NCI-H1092 (cell line): ENCODE measurements around the gene KIAA1958.

Experiments
- DNase-seq: peaks from one replicate; lab custom pipeline; 2025; lab: John Stamatoyannopoulos, UW

KIAA1958 gene

DNA sequence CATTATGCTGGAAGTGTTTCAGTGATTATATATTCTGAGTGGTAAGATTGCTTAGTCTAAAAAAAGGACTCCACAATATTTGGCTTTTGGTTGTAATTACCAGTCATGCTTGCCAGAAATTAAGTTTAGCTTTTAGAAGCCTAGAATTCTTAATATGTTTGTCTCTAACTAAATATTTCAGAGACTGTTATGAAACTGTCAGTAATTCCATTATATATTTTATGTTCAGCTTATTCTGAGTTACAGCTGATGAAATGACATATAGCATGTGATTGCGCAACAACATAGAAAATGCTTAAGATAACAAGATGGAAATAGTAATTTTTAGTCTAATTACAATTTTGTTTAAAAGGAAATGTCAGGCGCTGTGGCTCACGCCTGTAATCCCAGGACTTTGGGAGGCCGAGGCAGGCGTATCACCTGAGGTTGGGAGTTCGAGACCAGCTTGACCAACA lies 44.2 kb downstream of the KIAA1958 start:
- no peak for DNase-seq

GRCh38 chr9:112531666-112532282 lies 45.1 kb downstream of the KIAA1958 start:
- no peak for DNase-seq

DNA sequence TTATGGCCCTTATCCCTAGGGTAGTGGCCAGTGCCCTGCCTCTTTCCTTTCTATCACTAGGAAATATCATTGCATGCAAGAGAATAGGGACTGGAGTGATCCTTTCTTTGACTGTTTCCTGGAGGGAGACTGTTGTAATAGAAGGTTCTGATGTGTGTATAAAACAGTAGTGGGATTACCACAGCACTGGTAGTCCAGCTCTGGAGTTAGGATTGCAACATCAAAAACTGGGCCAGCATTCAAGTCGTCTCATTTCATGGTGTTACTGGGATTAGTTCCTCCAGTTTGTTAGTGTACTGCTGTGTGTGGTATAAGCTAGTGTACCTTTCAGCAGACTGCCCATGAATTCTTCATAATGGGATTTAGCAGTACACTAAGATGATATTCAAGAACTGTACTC lies 45.8 kb downstream of the KIAA1958 start:
- no peak for DNase-seq

DNA sequence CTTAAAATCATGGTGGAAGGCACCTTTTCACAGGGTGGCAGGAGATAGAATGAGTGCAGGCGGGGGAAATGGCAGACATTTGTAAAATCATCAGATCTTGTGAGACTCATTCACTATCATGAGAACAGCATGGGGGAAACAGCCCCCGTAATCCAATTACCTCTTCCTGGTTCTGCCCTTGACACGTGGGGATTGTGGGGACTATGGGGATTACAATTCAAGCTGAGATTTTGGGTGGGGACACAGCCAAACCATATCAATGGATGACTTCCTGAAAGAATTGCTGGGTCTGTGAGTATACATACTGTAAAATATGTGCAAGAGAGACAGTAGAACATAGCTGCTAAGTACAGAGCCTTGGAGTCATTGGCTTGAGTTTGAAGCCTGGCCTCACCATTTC lies 47.0 kb downstream of the KIAA1958 start:
- DNase-seq = no peak

DNA sequence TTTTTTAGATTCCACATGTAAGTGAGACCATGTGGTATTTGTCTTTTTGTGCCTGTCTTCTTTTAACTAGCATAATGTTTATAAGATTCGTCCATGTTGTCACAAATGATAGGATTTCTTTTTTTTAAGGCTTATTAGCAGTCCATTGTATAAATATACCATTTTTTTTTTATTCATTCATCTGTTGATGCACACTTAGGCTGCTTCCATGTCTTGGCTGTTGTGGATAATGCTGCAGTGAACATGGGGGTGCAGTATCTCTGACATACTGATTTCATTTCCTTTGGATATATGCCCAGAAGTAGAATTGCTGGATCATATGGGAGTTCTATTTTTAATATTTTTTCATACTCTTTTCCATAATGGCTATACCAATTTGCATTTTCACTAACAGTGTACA lies 48.7 kb downstream of the KIAA1958 start:
- no peak for DNase-seq

DNA sequence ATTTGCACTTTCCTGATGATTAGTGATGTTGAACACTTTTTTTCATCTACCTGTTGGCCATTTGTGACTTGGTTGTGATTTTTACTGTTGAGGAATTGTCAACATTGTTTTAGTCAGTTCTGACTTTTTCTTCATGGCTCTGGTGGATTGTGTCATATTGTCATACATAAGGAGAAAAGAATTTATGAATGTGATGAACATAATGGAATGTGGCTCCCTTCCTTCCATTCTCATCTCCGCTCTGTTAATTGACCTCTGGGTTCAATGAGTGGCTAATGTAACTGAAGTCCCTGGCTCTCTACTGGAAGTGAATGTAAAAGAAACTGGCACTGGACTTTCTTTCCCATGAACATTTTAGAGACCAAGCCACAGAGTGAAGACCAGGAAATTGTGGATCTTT lies 49.2 kb downstream of the KIAA1958 start:
- DNase-seq = no peak

- DNase-seq = no peak
Measured at GRCh38 chr9:112537561-112537960, 50.9 kb downstream of the KIAA1958 start.

DNA sequence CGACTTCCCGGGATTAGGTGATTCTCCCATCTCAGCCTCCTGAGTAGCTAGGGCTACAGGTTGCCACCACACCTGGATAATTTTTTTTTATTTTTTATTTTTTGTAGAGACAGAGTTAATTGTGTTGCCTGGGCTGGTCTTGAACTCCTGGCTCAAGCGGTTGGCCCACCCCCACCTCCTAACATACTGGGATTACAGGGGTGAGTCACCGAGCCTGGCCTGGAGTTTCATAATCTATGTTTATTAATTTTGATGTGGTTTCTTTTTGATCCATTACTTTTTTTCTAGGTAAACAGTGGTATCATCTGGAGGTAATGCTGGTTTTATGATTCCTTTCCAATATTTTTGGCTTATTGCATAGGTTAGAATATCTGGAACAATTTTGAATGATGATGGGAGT lies 54.2 kb downstream of the KIAA1958 start:
- no peak for DNase-seq

- no peak for DNase-seq
Measured at GRCh38 chr9:112541685-112542084, 55.1 kb downstream of the KIAA1958 start.

DNA sequence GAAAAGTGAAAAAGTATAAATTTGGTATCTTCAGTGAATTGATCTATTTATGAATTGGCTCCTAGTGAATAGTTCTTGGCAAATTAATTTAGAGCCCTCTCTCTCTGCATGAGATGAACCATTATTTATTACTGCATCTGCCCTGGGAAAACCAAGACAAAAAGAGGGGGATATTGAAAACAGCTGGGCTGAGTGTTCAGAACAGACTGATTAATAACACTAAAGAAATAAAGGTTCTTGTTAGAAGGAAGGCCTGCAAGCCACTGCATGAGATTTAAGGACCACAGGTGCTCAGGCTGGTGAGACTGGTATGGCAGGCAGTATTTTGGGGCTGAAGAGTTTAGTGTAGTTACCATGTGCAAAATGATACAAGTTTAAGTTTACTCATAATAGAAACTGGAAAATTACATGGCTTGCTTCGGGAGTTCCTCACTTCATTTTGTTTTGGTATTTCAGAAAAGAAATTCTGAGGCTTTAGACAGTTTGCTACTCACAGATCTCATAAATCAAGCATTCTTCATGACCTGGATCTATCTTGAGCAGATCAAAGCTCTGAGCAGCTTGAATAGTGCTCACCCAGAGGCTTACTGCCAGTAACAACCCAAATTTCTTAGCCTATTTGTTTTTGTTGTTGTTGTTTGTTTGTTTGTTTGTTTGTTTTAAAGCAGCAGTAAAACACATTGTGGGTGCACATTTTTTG lies 56.1 kb downstream of the KIAA1958 start:
- no peak for DNase-seq

DNA sequence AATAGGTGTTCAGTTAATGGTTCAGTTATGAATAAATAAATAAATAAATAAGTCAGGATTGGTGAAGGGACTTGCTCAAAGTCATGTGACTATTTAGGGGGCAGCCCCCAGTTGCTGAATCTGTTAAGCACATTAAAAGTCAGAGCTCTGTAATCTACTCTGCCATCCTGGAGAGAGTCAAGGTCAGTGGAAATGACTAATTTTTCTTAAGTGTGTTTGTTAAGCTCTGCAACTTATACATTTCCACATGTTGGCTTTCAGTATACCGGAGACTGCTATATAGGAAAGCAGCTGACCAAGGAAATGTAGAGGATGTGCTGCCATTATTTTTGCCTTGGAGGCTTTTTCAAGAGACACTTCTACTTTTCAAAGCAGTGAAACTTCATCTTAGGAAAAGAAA lies 57.9 kb downstream of the KIAA1958 start:
- DNase-seq = no peak

- no peak for DNase-seq
Measured at GRCh38 chr9:112545237-112545636, 58.6 kb downstream of the KIAA1958 start.

DNA sequence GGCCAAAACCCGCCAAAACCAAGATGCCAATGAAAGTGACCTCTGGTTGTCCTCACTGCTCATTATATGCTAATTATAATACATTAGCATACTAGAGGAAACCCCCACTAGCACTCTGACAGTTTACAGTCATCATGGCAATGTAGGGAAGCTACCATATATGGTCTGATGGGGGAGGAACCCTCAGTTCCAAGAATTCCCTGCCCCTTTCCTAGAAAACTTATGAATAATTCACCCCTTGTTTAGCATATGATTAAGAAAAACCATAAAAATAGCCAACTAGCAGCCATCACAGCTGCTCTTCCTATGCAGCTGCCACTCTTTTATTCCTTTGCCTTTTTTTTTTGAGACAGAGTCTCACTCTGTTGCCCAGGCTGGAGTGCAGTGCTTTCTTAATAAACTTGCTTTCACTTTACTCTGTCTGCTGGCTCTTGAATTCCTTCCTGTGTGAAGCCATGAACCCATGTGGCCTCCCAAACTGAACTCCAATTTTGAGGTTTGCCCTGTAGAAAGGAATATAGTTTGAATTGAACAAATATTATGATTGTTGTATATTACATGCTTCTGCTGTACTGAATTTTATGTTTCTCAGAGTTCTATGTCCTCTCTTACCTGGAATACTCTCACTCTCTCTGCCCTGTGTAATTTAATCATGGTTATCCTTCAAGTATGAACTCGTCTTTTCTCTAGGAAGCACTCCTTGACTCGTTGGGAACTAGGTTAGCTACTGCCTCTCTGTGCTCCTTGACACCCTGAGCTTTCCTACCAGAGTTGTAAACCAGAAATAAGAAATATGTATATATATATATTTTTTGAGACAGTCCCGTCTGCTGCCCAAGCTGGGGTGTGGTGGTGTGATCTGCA lies 59.8 kb downstream of the KIAA1958 start:
- DNase-seq = no peak

GRCh38 chr9:112548051-112548440 lies 61.4 kb downstream of the KIAA1958 start:
- no peak for DNase-seq

DNA sequence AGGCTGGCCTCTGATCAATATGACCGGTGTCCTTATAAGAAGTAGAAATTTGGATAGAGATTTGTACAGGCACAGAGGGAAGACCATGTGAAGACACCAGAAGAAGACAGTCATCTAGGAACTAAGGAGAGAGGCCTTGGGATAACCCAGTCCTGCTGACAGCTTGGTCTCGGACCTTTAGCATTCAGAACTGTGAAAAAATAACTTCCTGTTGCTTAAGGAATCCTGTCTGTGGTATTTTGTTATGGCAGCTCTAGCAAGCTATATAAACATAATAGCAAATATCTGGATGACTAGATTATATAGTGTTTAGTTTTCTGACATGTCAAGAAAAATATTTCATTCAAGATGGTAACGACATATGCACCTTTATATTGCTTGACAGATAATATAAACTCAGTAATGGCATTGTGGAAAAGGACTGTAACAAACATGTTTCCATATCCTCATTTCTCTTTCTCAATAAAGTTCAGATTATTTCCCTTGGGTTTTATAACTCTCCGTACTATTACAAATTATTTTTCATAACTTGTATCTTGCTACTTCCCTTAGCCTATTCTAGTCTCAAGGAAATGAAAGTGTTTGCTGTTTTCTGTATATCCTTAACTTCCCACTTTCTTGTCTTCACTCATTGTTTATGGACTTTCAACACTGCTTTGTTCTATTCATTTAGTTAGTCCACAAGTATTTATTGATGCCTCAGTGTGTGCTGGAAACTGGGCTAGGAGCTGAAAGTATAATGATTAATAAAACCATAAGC lies 62.4 kb downstream of the KIAA1958 start:
- DNase-seq = no peak

GRCh38 chr9:112550531-112550930 lies 63.9 kb downstream of the KIAA1958 start:
- no peak for DNase-seq

- no peak for DNase-seq
Measured at GRCh38 chr9:112551641-112552040, 65.0 kb downstream of the KIAA1958 start.

DNA sequence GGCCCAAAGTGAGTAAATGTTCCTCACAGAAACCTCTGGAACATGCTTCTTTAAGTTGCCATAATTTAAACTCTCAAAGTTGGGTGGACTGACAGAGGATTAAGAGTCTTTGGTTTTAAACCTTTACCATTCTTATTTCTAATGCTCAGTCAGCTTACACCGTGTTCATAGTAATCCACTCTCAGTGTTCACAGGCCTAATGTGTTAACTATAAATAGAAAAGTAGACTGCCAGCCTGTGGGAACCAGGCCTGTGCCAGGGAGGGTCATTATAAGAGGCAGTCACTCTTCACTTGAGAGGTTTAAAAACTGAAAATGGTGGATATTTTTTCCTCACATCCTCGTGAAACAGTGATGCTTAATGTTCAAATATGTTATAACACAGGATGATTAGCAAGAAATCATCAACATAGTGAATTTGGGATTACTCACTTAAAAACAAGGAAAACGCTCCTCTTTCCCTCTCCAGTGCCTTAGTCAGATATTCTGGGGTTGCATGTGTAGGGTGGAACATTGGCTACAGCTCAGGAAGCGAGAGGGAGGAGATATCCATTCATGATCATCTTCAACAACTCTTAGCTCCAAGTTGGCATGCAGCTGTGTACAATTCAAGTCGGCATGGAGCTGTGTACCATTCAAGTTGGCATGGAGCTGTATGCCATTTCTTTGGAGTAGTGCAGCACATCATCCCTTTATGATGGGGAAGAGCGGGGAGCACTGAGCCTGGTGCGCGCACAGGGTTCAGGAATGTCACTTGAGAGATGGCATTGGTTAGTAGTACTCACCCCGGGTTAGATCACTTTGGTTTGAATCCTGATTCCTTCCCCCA lies 65.8 kb downstream of the KIAA1958 start:
- DNase-seq = no peak

- no peak for DNase-seq
Measured at GRCh38 chr9:112553256-112553826, 66.7 kb downstream of the KIAA1958 start.

- no peak for DNase-seq
Measured at GRCh38 chr9:112554516-112554915, 67.9 kb downstream of the KIAA1958 start.

DNA sequence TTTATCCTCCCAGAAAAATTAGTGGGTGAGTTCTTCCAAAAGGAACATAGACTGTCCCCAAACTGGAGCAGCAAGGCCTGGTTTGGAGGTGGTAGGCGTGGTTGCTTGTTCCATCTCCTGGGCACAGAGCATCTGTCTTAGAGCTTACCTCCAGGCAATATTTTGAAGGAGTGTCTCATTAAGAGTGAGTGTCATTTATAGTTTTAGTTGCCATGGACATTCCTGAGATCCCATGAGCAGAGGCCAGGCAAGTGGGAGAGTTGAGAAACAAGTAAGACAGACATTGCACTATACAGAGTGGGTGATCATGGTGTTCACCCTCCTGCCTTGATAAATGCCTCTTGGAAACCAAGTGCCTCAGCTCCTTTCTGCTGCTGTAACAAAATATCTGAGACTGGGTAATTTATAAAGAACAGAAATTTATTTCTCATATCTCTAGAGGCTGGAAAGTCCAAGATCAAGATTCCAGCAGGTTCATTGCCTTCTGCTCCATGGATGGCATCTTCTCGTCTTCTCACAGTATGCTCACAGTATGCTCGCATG lies 68.5 kb downstream of the KIAA1958 start:
- no peak for DNase-seq
